22Rv1 (cell line): ENCODE measurements around the gene VWA8.
"Not testable (repeated sequence)": the region's sequence is repeated elsewhere in the genome, so short reads cannot be mapped to it uniquely, and the experiment has no call there.

ENCODE experiments used
- H3K27ac ChIP-seq: fragments of 450-650 bp; 2 replicates; pipeline ENCODE4 v1.5.1; 2017
- CTCF ChIP-seq: fragments of 450-650 bp; IDR thresholded peaks from 2 replicates; pipeline ENCODE4 v1.5.1; 2017; ENCODE audit warnings: mild to moderate bottlenecking
- ZFX ChIP-seq: fragments of 450-650 bp; IDR thresholded peaks from 2 replicates; pipeline ENCODE4 v1.6.1; 2017; ENCODE audit warnings: antibody characterized with exemption, borderline replicate concordance

Gene VWA8

DNA sequence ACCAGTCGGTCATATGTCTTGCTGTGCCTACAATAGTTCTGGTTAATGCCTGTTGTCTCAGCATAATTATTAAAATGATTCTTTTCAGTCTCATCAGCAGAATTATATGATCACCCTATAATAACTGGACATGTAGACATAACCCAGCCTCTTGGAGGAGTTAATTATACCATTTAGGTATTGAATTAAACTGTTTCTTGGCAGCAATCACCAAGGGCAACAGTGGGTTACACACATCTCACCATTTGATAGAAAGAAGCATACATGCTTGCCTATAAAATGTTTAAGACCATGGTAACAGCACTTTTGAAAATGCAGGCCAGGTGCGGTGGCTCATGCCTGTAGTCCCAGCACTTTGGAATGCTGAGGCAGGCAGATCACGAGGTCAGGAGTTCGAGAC, 318.9 kb downstream of the VWA8 start:
- TF ChIP-seq CTCF, result no peak
- TF ChIP-seq ZFX, result no peak
- H3K27ac ChIP-seq, result no peak overlapping the region

- H3K27ac ChIP-seq, result no peak overlapping the region
- TF ChIP-seq ZFX (no peak), CTCF (no peak)
Measured at GRCh38 chr13:41641429-41641828, 319.5 kb downstream of the VWA8 start.

- no peak overlapping the region for H3K27ac ChIP-seq
- TF ChIP-seq ZFX (no peak), CTCF (no peak)
Measured at GRCh38 chr13:41639955-41640780, 320.7 kb downstream of the VWA8 start.

DNA sequence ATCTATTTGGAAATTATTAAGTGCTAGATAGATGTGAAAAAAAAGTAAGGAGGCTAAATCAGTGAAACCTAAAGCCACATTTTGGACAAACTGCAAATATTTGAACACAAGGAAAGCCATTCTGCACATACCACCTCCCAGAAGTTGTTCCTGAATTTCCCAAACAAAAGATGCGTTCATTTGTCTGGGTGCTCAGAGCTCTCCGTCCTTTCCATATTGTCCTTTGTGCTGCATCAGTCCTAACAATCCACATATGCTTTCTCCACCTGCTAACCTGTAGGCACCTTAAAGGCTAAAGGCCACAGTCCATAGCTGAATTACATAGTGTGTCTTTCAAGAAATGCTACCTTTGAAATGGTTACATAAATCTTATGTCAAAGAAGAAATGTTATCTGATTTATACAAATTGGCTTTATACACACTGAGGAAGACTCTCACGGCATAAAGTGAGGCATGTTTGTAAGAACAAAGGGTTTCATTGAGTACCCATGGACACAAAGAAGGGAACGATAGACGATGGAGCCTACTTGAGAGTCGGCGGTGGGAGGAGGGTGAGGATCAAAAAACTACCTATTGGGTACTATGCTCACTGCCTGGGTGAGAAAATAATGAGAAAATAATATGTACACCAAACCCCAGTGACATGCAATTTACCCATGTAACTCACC, 321.5 kb downstream of the VWA8 start:
- no peak overlapping the region for H3K27ac ChIP-seq
- no peak for TF ChIP-seq CTCF
- no peak for TF ChIP-seq ZFX

DNA sequence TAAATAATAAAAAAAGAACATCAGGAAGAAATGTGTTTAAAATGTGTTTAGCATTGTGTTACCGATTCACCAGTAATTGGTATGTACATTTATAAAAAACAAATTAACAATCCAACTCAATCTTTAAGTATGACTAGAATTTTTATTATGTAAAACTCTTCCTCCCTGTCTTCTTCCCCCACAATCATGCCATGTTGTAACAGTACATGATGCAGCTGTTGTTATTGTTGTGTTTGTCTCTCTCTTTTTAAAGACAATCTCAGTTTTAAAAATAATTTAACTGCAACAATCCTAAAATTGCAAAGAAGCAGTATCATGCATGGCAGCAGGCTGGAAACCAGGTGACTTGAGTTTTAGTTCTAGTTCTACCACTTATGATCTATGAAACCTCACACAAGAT, 323.3 kb downstream of the VWA8 start:
- no peak overlapping the region for H3K27ac ChIP-seq
- TF ChIP-seq CTCF (no peak), ZFX (no peak)

DNA sequence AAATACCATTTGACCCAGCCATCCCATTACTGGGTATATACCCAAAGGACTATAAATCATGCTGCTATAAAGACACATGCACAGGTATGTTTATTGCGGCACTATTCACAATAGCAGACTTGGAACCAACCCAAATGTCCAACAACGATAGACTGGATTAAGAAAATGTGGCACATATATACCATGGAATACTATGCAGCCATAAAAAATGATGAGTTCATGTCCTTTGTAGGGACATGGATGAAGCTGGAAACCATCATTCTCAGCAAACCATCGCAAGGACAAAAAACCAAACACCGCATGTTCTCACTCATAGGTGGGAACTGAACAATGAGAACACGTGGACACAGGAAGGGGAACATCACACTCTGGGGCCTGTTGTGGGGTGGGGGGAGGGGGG, 323.9 kb downstream of the VWA8 start:
- H3K27ac ChIP-seq, result not testable (repeated sequence)

DNA sequence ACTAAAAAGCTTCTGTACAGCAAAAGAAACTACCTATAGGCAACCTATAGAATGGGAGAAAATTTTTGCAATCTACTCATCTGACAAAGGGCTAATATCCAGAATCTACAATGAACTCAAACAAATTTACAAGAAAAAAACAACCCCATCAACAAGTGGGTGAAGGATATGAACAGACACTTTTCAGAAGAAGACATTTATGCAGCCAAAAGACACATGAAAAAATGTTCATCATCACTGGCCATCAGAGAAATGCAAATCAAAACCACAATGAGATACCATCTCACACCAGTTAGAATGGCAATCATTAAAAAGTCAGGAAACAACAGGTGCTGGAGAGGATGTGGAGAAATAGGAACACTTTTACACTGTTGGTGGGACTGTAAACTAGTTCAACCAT, 324.3 kb downstream of the VWA8 start:
- not testable (repeated sequence) for H3K27ac ChIP-seq

- TF ChIP-seq ZFX (no peak), CTCF (no peak)
Measured at GRCh38 chr13:41634407-41634806, 326.5 kb downstream of the VWA8 start.

More at GRCh38 chr13:41634407-41634806, 326.5 kb downstream of the VWA8 start:
- no peak overlapping the region for H3K27ac ChIP-seq
